SK-N-SH treated with all-trans-retinoic acid at 6 μM for 48 hours (cell line): ENCODE data around the gene FIBCD1.

Source experiments
- BACH2 ChIP-seq: fragments of 250-450 bp; sonication (Bioruptor Pico); IDR thresholded peaks from 2 replicates; pipeline ENCODE4 v1.9.0; 2021; ENCODE audit warnings: mild to moderate bottlenecking, borderline replicate concordance
- CSDC2 ChIP-seq: fragments of 250-450 bp; sonication (Bioruptor Pico); IDR thresholded peaks from 2 replicates; pipeline ENCODE4 v1.5.0; 2020; ENCODE audit warnings: mild to moderate bottlenecking, moderate library complexity
- RARB ChIP-seq: fragments of 250-450 bp; sonication (Bioruptor Pico); IDR thresholded peaks from 2 replicates; pipeline ENCODE4 v1.8.0; 2021; ENCODE audit warnings: mild to moderate bottlenecking, moderate library complexity
- ZFP3 ChIP-seq: fragments of 250-450 bp; sonication (Bioruptor Pico); IDR thresholded peaks from 2 replicates; pipeline ENCODE4 v1.5.0; 2020; ENCODE audit warnings: mild to moderate bottlenecking, moderate library complexity
- ZNF565 ChIP-seq: fragments of 450-650 bp; formaldehyde crosslinking; conservative IDR thresholded peaks from 2 replicates; pipeline ENCODE4 v1.5.0; 2020; ENCODE audit warnings: low read depth, mild to moderate bottlenecking, moderate library complexity
- ZNF8 ChIP-seq: fragments of 450-650 bp; formaldehyde crosslinking; IDR thresholded peaks from 2 replicates; pipeline ENCODE4 v1.5.0; 2020; ENCODE audit warnings: mild to moderate bottlenecking, moderate library complexity

DNA sequence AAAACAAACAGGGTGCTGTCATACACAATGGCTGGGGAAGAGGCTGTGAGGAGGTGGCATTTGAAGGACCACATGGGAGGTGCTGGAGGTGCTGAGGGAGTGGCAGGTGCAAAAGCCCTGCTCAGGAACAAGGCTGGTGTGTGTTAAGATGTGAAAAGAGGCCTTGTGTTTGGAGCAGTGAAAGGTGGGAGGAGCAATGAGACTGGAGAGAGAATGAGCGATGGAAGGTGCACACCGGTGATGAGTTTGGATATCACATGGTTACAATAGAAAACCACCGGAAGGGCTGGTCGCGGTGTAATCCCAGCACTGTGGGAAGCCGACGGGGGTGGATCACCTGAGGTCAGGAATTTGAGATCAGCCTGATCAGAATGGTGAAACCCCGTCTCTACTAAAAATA is 9.2 kb upstream of the FIBCD1 start:
- TF ChIP-seq CSDC2 (CRISPR knock-in tag) (no peak), BACH2 (CRISPR knock-in tag) (no peak), ZNF8 (CRISPR knock-in tag) (no peak), ZFP3 (CRISPR knock-in tag) (no peak), ZNF565 (CRISPR knock-in tag) (no peak), RARB (CRISPR knock-in tag) (no peak)
